GM12892 (cell line): Measurements from ENCODE around the gene TMEM35B.
"Not testable (repeated sequence)": the region's sequence is repeated elsewhere in the genome, so short reads cannot be mapped to it uniquely, and the experiment has no call there.

ENCODE experiments used
- DNase-seq: peaks from one replicate; pipeline ENCODE4 v3.0.0; 2011; ENCODE audit not compliant: insufficient read length
- FAIRE-seq: peaks from 2 replicates; lab custom pipeline; 2011; peaks lifted over from hg19 to GRCh38; lab: Jason Lieb, UNC
- POLR2A ChIP-seq: IDR thresholded peaks from 2 replicates; pipeline ENCODE4 v1.6.1; 2011; ENCODE audit warnings: low read depth, low read length, control low read depth
- POLR2AphosphoS5 ChIP-seq: IDR thresholded peaks from 2 replicates; pipeline ENCODE4 v1.6.1; 2011; ENCODE audit warnings: low read depth, low read length, control low read depth
- TAF1 ChIP-seq: IDR thresholded peaks from 2 replicates; pipeline ENCODE4 v1.6.1; 2011; ENCODE audit warnings: low read depth, mild to moderate bottlenecking, control low read depth, low read length, borderline replicate concordance

Gene TMEM35B

DNA sequence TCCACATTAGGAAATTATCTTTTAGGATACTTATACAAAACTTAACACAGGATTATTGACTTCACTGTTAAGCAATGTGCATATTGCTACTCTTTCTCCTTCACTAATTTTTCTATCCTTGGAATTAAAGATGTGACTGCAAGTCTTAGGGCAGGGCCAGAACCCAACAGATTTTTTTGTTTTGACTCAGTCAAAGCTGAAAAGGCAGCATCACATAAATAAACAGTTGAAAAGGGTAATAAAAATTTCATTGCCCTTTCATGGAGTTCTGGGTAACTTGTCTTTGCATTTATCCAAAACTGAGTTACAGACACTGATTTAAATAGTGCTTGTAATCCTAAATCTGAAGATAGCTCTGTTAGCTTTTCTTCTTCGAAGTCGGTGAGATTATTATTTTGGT lies 1.9 kb upstream of the TMEM35B start:
- DNase-seq: no peak

GRCh38 chr1:34985609-34985904 lies 410 bp upstream of the TMEM35B start:
- DNase-seq, FAIRE-seq: not testable (repeated sequence)

More for the DNA sequence above, 1.9 kb upstream of the TMEM35B start:
- FAIRE-seq: no peak
- TF ChIP-seq POLR2AphosphoS5 (no peak), TAF1 (no peak), POLR2A (no peak)

DNA sequence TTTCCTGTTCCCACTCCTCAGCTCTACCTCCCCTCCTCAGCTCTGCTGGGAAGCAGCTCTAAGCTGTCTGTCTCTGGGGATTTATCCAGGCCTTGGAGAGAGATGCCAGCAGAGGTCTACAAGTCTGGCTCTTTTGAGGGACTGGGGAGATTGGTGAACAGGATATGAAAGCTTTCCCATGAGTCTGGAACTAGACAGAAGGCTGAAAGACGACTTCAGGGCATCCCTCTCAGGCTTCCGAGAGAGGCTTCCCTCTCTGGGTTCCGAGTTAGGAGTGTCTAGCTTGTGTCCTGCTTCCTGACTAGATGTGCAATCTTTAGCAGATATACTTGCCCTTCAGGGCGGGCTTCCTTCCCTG lies 733 bp downstream of the TMEM35B start:
- no peak for FAIRE-seq
- TF ChIP-seq POLR2A (no peak), POLR2AphosphoS5 (no peak), TAF1 (no peak)
- DNase-seq: no peak

DNA sequence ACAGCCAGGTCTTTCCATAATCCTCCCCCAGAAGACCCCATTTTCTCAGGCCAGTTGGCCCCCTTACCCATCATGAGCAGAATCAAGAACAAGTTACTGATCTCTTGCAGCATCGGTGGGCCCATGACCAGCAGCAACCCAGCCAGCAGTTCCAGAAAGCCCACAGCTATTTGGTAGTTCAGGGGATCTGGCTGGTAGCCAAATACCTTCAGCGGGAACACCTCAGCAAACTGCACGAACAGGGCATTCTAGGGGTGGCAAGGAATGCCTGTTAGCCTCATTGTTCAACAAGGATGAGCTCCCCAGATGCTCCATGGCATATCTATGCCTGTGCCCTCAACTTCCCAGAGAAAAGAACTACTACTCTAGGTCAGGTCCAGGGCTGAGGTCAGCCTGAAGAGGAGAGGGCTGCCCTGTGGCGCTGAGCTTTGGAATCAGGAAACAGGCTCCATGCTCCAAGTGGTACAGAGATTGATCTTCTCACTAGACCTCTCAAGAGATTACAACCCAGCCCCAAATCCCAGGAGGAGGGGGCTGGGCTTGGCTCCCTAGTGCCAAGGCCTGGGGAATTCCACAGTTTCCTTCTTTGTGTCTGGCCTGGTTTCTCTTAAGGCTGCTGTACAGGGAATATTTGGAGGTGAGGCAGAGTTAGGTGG lies 1.3 kb downstream of the TMEM35B start:
- peak; percentile 30 for FAIRE-seq

GRCh38 chr1:34982820-34983376 lies 2.2 kb downstream of the TMEM35B start:
- no peak for FAIRE-seq
- no peak for DNase-seq
- TF ChIP-seq POLR2AphosphoS5 (no peak), POLR2A (no peak), TAF1 (no peak)

More for the DNA sequence above, 1.3 kb downstream of the TMEM35B start:
- TF ChIP-seq POLR2A: no peak
- no peak for TF ChIP-seq POLR2AphosphoS5
- TF ChIP-seq TAF1: no peak
- DNase-seq: no peak

DNA sequence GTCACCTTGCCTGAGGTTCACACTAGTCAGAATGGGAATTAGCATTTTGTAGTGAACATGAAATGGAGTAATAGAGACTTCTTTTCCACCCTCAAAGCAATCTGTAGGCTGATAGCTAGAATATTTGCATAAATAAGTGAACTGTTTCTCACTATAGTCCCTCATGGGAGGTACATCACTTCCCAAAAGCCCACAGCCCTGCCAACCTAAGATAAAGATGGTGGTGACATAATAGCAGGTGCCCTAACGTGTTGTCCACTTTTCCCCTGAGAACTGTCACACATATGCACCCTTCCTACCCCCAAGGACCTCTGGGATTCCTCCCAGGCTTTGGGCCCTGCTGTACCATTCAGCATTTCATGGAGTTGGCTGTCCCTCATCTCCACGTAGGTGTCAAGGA lies 4.4 kb downstream of the TMEM35B start:
- peak; percentile 33 for FAIRE-seq
- DNase-seq: no peak
- TF ChIP-seq TAF1 (no peak), POLR2A (no peak), POLR2AphosphoS5 (no peak)

GRCh38 chr1:34978921-34979320 lies 6.2 kb downstream of the TMEM35B start:
- TF ChIP-seq POLR2AphosphoS5: no peak
- TF ChIP-seq TAF1: no peak
- TF ChIP-seq POLR2A: no peak
- no peak for FAIRE-seq
- DNase-seq: no peak

- DNase-seq (no peak), FAIRE-seq (no peak)
- TF ChIP-seq TAF1 (no peak), POLR2AphosphoS5 (no peak), POLR2A (no peak)
These were observed 7.3 kb downstream of the TMEM35B start for GRCh38 chr1:34977858-34978257.

DNA sequence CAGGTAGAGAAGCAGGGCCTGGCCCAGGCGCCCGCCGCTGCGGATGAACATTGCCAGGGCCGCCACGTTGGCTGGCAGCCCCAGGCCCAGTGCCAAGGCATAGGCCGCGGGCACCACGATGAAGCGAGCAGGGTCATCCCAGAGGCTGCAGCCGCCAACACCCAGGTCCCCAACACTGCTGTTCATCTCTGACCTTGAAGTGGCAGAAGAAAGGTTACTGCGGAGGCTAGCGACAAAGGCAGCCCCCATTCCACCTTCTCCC lies 8.0 kb downstream of the TMEM35B start:
- DNase-seq: no peak
- TF ChIP-seq POLR2AphosphoS5: no peak
- no peak for TF ChIP-seq TAF1
- no peak for TF ChIP-seq POLR2A
- no peak for FAIRE-seq

DNA sequence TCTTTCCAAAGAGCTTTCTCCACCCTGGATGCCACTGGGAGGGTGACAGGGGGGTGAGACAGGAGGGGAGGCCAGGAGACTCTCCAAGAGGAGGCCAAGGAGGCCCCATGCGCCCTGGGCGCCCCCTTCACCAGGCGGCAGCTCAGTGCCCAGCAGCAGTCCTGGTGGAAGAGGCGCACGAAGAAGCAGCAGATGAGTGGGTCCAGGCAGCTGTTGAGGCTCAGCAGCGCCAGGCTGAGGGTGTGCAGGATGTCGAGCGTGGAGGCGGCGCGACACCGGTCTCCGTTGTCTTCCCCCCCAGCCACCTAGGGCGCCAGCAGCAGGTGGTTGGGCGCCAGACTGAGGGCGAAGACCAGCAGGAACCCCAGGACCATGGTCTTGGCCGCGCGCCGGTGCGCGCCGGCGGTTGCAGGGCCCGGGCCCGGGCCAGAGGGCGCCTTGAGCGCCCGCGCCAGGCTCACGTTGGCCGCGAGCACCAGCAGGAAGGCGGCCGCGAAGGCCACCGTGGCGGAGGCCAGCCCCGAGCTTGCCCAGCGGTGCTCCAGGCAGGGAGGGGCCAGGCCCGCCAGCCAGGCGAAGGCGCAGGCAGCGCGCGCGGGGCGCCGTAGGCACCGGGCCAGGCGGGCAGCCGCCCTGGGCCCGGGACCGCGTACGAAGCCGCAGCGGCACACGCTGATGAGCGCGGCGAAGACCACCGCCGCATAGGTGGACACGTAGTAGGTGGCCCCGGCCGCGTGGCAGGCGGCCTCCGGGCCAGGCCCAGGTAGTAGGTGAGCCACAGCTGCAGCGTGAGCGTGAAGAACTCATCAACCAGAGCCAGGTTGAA lies 8.6 kb downstream of the TMEM35B start:
- DNase-seq (no peak), FAIRE-seq (no peak)
- no peak for TF ChIP-seq POLR2A
- TF ChIP-seq TAF1: no peak
- no peak for TF ChIP-seq POLR2AphosphoS5

DNA sequence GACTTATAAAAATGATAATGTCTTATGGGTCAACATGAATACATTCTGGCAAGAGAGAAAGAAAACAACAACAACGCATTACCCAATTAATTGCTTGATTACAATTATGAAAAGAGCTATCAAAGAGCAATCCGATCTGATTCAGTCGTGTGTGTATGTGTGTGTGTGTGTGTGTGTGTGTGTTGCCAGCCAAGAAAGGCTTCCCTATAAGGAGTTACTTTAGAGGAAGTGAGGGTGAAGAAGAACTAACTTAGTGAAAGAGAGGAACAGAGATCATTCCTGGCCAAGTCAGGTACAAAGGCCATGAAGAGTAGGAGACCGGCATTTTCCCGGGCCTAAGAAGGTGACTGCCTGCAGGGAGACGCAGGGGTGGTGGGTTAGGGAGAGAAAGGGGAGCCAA lies 9.4 kb downstream of the TMEM35B start:
- TF ChIP-seq POLR2A: no peak
- TF ChIP-seq TAF1: no peak
- no peak for TF ChIP-seq POLR2AphosphoS5
- FAIRE-seq: no peak
- no peak for DNase-seq

DNA sequence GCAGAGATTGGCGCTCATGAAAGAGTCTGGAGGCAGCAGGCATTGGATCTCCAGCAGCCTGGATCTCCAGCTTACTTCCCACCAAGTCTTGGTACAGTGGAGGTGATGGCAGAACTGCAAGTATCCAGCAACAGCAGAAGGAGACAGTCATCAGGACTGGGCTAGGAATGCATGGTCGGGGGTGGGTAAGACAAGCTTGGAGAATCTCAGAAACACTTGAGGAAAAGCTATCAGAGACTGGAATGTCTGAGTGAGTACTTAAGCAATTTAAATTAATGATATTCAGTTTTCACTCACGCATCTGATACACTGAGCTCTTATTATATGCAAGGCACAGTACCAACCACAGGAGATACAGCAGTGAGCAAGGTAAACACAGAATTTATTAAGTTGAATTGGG lies 9.8 kb downstream of the TMEM35B start:
- FAIRE-seq: no peak
- no peak for DNase-seq
- TF ChIP-seq TAF1 (no peak), POLR2A (no peak)
